ENCODE data around the gene UPK1B.
"Not testable (repeated sequence)": the region's sequence is repeated elsewhere in the genome, so short reads cannot be mapped to it uniquely, and the experiment has no call there.

UPK1B gene

GRCh38 chr3:119173325-119173724, at the start of gene UPK1B:
Gene UPK1B, plus strand, starts transcription at chr3:119173598. Its CDS starts 13,144 bp downstream, at chr3:119186742.
- DNase-seq, result no peak

- DNase-seq, result no peak
These were observed 48.1 kb upstream of the UPK1B start for GRCh38 chr3:119125342-119125741.

DNA sequence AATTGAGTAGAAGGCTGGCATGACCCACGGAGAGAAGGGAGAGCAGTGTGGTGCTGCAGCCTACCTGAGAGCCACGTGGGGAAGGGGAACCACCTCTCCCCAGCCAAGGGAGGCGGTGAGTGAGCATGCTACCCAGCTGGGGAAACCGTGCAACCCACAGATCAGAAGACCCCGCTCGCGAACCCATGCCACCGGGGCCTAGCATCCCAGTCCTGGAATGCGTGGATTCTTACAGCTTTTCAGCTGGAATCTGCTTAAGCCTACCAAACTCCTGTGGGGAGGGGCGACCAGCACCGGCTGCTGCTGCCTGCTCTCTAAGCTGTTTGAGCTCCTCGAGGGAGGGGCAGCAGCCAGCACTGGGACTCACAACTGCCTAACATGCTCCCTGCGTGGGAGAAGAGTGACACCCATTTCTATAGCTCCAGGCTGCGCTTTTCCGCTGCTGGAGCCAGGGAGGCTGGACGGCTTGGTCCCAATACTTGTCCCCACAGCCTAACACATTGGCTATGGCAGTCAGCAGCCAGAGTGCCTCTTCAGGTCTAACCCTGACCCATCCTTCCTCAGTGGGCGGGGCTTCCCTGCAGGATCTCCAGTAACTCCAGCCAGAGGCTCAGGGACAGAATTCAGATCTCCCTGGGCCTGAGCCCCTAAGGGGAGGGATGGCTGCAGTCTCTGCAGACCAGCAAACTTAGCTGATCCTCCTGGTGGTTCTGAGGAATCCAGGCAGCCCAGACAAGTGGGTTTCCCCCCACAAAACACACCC, 47.5 kb upstream of the UPK1B start:
- no peak for DNase-seq

DNA sequence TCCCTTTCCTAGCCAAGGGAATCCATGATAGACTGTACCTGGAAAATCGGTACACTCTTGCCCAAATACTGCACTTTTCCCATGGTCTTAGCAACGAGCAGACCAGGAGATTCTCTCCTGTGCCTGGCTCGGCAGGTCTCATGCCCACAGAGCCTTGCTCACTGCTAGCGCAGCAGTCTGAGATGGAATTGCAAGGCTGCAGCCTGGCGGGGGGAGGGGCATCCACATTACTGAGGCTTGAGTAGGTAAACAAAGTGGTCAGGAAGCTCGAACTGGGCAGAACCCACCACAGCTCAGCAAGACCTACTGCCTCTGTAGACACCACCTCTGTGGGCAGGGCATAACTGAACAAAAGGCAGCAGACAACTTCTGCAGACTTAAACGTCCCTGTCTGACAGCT, 43.1 kb upstream of the UPK1B start:
- not testable (repeated sequence) for DNase-seq

DNA sequence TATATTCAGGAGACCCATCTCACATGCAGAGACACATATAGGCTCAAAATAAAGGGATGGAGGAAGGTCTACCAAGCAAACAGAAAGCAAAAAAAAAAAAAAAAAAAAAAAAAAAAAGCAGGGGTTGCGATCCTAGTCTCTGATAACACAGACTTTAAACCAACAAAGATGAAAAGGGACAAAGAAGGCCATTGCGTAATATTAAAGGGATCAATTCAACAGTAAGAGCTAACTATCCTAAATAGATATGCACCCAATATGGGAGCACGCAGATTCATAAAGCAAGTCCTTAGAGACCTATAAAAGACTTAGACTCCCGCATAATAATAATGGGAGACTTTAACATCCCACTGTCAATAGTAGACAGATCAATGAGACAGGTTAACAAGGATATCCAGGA, 41.1 kb upstream of the UPK1B start:
- not testable (repeated sequence) for DNase-seq

DNA sequence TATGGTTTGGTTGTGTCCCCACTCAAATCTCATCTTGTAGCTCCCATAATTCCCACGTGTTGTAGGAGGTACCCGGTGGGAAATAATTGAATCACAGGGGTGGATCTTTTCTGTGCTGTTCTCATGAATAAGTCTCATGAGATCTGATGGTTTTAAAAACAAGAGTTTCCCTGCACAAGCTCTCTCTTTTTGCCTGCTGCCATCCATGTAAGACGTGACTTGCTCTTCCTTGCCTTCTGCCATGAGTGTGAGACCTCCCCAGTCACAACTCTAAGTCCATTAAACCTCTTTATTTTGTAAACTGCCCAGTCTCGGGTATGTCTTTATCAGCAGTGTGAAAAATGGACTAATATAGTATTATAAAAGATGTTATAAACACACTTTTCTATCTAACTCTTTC, 34.0 kb upstream of the UPK1B start:
- not testable (repeated sequence) for DNase-seq

- no peak for DNase-seq
These were observed 32.9 kb upstream of the UPK1B start for GRCh38 chr3:119140466-119140865.

DNA sequence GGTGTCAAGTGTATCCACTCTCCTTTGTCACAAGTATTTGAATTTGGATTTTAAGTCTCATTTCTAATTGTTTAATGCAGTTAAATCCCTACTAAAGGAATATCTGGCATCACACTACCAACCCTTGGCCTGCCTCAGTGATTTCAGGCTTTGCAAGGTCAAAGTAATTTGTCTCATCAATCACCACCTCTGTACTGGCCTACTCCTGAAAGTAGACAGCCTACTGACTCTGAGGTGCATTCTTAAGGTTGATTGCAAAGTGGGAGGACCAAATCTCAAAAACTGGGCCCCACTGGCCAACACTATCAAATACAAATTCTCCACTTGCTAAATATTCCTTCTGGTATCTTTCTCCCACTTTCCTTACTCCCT, 28.3 kb upstream of the UPK1B start:
- DNase-seq, result no peak

DNA sequence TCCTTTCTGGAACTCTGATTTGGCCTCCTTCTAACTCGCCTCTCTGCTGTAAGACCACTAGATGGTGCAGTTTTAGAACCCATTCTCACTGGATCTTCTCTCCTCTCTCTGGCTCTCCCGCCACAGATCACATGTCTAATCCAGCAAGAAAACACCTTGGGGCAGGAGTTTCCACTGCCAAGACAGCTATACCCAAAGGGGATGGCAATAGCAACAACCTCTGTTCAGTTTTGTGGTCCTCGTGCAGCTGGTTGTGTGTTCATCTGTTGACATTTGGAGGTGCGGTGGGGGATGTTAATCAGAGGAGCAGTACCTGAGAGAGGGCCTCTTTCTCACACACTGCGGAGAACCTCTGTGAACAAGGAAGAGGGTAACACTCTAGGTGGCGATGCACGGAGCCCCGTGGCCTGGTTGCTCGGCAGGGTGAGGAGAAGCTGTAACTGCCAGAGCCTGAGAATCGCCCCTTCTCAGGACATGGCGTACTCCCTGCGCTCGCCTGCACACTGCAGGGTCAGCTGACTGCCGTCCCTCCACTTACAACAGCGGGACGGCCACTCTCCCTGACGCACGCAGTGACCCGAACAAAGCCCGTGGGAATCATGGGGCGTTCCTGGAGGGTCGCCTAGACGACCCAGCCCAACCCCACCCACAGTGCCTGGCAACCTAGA, 27.8 kb upstream of the UPK1B start, which contains the start of gene TEX55:
Gene TEX55, plus strand, starts transcription at position 666 of the 668 bp plus-strand sequence. CDS start 25 bp downstream, outside the sequence.
- DNase-seq, result no peak

DNA sequence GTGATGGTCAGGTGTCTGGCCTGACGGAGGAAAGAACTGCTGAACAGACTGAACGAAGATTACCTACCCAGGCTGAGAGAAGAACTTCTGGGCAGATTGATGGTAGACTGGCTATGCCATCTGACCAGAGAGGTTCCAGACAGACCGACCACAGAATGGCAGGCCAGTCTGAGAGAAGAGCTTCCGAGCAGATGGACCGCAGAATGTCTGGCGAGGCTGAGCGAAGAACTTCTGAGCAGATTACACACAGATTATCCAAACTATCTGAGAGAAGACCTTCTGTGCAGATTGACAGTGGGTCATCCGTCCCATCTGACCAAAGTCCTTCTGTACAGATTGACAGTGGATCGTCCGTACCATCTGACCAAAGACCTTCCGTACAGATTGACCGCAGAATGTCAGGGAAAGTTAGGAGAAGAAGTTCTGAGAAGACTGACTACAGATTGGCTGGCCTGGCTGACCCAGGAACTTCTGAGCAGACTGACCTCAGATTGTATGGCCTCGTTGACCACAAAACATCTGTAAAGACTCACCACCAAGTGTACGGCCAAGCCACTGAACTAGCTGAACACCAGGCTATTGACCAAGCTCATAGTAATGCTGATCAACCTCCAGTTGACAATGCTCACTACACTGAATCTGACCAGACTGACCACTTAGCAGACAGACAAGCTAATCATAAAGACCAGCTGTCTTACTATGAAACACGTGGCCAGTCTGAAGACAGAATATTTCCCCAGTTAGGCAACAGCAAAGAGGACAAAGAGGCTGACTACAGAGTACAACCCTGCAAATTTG, 26.6 kb upstream of the UPK1B start:
- no peak for DNase-seq

GRCh38 chr3:119147494-119147893, 25.9 kb upstream of the UPK1B start:
- DNase-seq, result no peak

- no peak for DNase-seq
These were observed 24.8 kb upstream of the UPK1B start for GRCh38 chr3:119148493-119149180.

- no peak for DNase-seq
These were observed 23.9 kb upstream of the UPK1B start for GRCh38 chr3:119149484-119149883.

DNA sequence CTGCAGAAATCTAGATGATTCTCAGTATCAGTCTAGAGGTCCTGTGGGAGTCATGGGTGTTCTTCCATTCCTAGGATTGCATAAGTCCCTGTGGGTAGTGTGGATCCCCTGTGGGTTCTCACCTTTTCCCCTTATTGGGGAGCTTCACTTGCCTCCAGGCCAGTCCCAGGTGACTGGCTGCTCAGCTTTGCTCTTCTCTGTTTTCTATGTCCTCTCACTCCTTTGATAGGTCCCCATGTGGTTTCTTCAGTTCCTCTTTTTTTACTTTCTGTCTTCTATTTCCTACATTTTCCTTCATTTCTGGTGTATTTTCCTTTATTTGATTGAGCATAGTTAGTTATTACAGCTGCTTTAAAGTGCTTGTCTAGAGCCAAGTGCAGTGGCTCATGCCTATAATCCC, 16.5 kb upstream of the UPK1B start:
- DNase-seq, result no peak

DNA sequence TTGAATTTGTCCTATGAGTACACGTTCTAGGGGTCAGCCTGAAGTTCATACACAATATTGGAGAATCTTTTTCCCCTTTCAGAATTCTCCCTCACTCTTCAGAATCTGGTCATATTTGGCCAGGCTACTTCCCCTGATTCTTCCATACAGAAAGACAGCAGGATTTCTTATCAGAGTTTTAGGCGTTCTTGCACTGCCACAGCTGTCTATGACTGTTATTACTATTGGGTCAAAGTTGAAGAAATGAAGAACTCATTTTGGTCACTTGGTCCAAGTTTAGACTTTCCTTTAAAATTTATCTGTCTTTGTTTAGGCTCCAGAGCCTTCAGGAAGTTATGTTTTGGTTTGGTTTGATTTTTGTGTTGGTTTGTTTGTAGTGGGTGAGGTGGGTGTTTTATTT, 15.4 kb upstream of the UPK1B start:
- DNase-seq, result no peak

DNA sequence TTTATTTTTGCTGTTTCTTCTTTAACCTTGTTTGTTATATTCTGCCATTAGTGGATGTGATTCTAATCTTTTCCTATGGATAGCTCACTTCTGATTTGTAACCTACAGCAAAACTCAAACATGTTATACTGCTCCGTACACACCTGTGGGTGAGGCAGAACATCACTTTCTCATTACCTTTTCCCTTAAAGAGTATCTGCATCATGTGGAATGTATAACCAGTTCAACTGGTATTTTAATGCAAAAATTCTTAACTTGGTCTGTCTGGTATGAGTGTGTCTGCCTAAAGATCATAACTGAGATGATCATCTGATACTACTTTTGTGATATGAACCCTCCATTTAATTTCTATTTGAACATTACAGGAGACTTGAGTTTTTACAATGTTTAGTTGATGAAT, 13.0 kb upstream of the UPK1B start:
- DNase-seq, result no peak

DNA sequence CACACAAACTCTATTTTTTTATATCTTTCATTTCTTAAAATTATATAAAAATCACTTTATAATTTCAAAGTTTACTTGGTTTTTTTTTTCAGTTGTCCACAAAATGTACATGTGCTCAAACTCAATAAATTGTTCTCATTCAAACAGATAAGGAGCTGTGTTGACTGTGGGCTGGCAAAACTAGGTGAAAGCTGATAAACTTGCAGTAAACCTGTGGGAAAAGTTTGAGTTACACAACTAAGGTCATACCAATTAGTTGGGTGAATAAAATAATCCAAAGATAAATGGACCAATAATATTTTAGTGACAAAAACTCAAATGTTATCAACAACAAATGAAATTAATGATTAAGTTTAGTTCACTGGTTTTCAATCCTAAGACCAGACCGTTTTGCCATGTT, 12.6 kb upstream of the UPK1B start:
- DNase-seq, result no peak

DNA sequence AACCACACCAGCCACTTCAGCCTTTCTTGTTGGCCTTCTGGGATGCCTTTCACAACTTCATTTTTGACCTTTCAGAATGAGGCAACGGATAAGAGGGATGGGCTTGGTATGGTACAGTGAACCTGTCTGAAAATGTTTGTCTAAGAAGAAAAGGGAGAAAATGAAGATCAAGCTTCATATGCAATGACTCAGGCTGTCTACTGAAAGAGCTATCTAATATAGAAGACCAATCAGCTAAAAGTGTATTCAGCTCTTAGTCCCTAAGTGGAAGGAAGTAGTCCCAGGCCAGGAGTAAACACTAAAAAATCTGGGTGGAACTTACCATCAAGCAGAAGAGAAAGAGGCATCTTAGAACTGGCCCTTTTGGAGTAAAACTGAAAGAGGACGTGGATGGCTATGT, 12.2 kb upstream of the UPK1B start:
- no peak for DNase-seq

DNA sequence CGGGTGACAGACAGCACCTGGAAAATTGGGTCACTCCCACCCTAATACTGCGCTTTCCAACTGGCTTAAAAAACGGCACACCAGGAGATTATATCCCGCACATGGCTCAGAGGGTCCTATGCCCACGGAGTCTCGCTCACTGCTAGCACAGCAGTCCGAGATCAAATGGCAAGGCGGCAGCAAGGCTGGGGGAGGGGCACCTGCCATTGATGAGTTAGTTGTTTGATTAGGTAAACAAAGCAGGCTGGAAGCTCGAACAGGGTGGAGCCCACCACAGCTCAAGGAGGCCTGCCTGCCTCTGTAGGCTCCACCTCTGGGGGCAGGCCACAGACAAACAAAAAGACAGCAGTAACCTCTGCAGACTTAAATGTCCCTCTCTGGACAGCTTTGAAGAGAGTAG, 8.7 kb upstream of the UPK1B start:
- DNase-seq, result not testable (repeated sequence)

- no peak for DNase-seq
These were observed 2.6 kb upstream of the UPK1B start for GRCh38 chr3:119170821-119171220.

DNA sequence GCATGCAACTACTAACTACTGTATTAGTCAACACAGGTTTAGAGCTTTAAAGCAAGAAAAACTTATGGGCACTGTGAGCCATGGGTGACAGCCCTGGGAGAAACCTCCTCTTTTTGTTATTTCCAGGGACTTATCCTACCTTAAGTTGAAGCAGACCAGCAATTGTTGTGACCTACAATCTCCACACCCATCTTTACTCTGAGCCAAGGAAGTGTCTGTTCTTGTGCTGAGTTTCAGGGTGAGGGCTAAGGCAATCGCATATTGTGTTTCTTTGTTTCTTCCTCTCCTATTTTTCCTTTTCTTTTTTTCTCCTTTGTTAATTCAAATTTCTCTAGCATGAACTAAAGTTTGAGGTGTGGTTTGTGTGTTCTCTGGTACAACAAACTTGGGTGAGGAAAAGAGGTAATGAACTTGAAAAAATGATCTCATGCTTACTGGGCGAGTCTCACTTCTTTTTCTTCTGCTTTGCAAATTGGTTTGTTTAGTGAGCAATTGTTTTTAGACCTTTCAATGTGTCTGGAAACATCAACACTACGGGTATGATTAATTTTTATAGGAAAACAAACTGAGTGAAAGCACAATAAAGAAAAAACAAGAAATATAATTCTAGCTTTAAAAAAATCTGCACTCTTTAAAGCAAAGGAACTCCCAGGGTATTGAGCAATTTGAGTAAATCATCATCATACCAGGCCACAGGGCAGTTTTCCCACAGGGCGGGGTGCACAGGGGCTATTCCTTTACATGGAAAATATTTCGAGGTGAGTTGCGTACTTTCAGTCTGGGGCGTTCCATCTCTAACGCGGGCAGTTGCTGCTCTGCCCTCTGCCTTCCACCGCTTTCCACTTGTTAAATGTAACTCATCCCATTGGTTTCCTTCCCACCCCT, 2.7 kb downstream of the UPK1B start:
- DNase-seq, result no peak

- DNase-seq, result no peak
These were observed 3.4 kb downstream of the UPK1B start for GRCh38 chr3:119176778-119177177.
